Gastroesophageal sphincter (tissue), 3 donors: ENCODE measurements around the gene RFLNA.

Experiments
- CTCF ChIP-seq, 4 experiments: fragments of 200-600 bp in 2 of 4; fragments of 450-650 bp in 2 of 4; sonication (generic) in 1 of 4; IDR thresholded peaks; one replicate each; pipeline ENCODE4 v1.5.1; 2017 to 2019; ENCODE audit warnings: antibody characterized with exemption in 4 of 4, mild to moderate bottlenecking in 2 of 4, moderate library complexity in 2 of 4
- EP300 ChIP-seq: sonication (generic); formaldehyde crosslinking; IDR thresholded peaks from one replicate; pipeline ENCODE4 v1.6.1; 2017; ENCODE audit warnings: antibody characterized with exemption, mild to moderate bottlenecking
- POLR2A ChIP-seq, 2 donors: fragments of 450-650 bp; IDR thresholded peaks; one replicate each; pipeline ENCODE4 v1.6.1; 2017; ENCODE audit warnings: antibody characterized with exemption in 2 of 2, mild to moderate bottlenecking in 2 of 2, moderate library complexity in 1 of 2
- POLR2AphosphoS5 ChIP-seq: sonication (generic); formaldehyde crosslinking; IDR thresholded peaks from one replicate; pipeline ENCODE4 v1.6.1; 2017; ENCODE audit warnings: antibody characterized with exemption

GRCh38 chr12:124283326-124283725, 11.6 kb upstream of the RFLNA start:
- TF ChIP-seq CTCF (IDR thresholded peaks at IDR 0.05) (no peak), POLR2A (IDR thresholded peaks at IDR 0.05) (no peak), POLR2AphosphoS5 (no peak), EP300 (no peak)
